ENCODE data around the gene COL5A1.

Gene COL5A1

DNA sequence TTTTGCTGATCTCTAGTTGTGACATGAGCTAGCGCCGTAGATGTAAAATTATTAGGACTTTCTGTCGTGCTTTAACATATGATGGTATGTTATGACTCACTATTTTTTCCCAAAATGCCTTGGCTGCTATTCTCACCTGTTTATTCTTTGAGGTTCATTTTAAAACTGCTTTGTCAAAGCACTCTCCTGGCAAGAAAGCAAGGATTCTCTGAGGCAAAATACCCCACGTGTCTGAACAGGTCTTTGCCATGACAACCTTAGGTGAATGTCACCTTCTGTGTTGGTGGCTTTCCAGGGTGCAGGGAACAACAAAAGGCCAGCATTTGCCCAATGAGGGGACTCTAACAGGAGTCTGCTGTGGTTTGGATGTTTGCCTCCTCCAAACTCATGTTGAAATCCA lies 30.6 kb upstream of the COL5A1 start:
- no peak overlapping the region for H3K4me3 ChIP-seq (ENCODE audit: low read length)

DNA sequence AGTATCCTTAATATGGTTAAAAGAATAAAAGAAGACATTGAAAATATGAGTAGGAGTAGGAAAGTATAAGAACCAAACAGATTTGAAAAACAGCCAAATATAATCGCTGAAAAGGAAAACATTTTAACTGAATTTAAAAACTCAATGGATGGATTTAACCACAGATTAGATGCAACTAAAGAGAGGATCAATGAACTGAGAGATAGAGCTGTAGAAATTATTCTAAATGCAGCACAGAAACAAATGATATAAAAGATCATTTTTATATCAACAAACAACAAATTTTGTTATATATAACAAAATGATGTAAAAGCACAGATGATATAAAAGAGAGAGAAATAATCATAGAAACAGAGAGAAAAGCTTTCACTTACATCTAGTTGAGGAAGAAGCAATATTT lies 29.3 kb upstream of the COL5A1 start:
- H3K4me3 ChIP-seq (ENCODE audit: low read length) = no peak overlapping the region
- TF ChIP-seq, protein P1, sequence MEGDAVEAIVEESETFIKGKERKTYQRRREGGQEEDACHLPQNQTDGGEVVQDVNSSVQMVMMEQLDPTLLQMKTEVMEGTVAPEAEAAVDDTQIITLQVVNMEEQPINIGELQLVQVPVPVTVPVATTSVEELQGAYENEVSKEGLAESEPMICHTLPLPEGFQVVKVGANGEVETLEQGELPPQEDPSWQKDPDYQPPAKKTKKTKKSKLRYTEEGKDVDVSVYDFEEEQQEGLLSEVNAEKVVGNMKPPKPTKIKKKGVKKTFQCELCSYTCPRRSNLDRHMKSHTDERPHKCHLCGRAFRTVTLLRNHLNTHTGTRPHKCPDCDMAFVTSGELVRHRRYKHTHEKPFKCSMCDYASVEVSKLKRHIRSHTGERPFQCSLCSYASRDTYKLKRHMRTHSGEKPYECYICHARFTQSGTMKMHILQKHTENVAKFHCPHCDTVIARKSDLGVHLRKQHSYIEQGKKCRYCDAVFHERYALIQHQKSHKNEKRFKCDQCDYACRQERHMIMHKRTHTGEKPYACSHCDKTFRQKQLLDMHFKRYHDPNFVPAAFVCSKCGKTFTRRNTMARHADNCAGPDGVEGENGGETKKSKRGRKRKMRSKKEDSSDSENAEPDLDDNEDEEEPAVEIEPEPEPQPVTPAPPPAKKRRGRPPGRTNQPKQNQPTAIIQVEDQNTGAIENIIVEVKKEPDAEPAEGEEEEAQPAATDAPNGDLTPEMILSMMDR (IDR thresholded peaks at IDR 0.05; ENCODE audit: insufficient read depth, low read depth, low read length, missing control alignments) = no peak
- DNase-seq (ENCODE audit: low read depth) = no peak

More for the DNA sequence above, 30.6 kb upstream of the COL5A1 start:
- no peak for DNase-seq (ENCODE audit: low read depth)
- TF ChIP-seq, protein P1 (IDR thresholded peaks at IDR 0.05; ENCODE audit: insufficient read depth, low read depth, low read length, missing control alignments) = no peak

DNA sequence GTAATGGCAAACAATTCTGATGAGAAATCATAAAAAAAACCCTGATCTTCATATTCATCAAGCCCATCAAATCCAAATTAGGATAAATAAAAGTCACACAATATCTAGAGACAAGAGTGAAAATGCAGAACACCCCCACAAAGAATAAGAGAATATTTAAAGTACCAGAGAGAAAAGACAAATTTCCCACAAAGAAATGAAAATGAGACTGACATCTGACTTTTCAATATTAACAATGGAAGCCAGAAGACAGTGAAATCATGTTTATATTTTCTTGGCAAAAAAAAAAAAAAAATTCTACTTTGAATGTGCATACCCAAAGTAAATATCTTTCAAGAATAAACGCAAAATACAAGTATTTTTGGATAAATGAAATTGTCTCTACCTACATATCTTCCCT lies 28.9 kb upstream of the COL5A1 start:
- no peak for DNase-seq (ENCODE audit: low read depth)

DNA sequence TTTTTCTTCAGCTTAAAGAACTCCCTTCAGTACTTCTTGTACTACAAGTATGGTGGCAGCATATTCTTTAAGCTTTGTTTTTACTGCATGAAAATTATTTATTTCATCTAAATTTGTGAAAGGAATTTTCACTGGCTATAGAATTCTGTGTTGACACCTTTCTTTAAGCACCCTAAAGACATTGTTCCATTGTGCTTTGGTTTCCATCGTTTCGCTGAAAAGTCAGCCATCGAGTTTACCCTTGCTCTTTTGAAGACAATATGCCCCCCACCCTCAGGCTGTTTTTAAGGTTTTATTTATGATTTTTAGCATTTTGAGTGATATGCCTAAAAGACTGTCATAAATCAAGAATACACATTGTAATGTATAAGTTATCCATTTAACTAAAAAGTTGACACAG lies 27.3 kb upstream of the COL5A1 start:
- DNase-seq (ENCODE audit: low read depth) = no peak
- TF ChIP-seq, protein P1 (IDR thresholded peaks at IDR 0.05; ENCODE audit: insufficient read depth, low read depth, low read length, missing control alignments) = no peak
- no peak overlapping the region for H3K4me3 ChIP-seq (ENCODE audit: low read length)

More for the DNA sequence above, 28.9 kb upstream of the COL5A1 start:
- TF ChIP-seq, protein P1 (IDR thresholded peaks at IDR 0.05; ENCODE audit: insufficient read depth, low read depth, low read length, missing control alignments) = no peak
- H3K4me3 ChIP-seq (ENCODE audit: low read length) = no peak overlapping the region

DNA sequence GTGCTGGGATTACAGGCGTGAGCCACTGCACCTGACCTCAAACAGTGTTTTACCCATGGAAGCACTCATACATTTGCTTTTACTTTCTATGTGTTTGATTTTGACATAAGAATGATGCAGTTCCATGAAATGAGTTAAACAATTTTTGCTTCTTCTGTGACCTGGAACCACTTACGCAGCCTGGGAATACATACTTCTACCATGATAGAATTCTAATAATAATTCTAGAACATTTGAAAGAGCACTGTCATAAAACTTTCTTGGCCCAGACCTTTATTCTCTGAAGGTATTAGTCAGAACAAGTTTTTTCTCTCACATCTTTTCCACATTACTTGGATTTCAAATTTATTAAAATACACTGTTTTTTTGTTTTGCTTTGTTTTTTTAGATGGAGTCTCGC lies 25.3 kb upstream of the COL5A1 start:
- no peak for DNase-seq (ENCODE audit: low read depth)
- TF ChIP-seq, protein P1 (IDR thresholded peaks at IDR 0.05; ENCODE audit: insufficient read depth, low read depth, low read length, missing control alignments) = no peak
- no peak overlapping the region for H3K4me3 ChIP-seq (ENCODE audit: low read length)

DNA sequence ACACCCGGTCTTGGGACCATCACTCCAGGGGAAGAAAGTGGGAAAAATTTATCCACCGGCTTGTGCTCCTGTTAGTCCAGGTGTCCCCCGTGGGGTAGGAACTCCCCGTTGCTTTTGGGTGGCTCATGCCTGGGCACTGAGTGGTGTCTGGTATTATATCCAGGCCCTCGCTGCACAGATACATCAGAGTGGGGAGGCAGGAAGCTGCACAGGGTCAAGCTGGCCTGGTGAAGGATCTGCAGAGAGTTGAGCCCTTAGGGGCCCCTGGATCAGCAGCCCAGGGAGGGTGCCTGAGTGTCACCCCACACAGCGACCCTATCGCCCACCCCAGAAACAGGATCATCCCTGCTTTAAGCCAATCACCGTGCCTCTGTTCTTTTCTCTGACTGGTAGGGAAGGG lies 24.4 kb upstream of the COL5A1 start:
- no peak for DNase-seq (ENCODE audit: low read depth)
- TF ChIP-seq, protein P1 (IDR thresholded peaks at IDR 0.05; ENCODE audit: insufficient read depth, low read depth, low read length, missing control alignments) = no peak
- H3K4me3 ChIP-seq (ENCODE audit: low read length) = no peak overlapping the region

DNA sequence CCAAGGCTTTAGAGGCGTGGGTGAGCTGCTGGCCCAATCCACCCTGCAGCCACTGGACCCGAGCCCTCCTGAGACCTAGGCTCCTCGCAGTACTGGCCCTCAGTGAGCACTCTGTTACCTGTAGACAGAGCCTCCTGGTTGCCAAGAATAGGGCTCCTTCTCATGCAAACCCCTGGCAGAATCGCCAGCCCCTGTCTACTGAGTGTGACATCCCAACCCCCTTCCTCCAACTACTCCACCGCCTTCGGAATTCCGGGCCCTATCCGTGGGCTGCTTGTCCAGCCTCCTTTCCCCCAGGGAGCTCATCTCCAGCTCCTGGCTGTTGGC lies 23.8 kb upstream of the COL5A1 start:
- DNase-seq (ENCODE audit: low read depth) = no peak
- H3K4me3 ChIP-seq (ENCODE audit: low read length) = no peak overlapping the region
- TF ChIP-seq, protein P1 (IDR thresholded peaks at IDR 0.05; ENCODE audit: insufficient read depth, low read depth, low read length, missing control alignments) = no peak
